Hepatocyte (in vitro differentiated cells): Measurements from ENCODE around the gene RTN4R. TPM values are rescaled to one million over a fixed set of nuclear protein-coding genes. Genes with fewer than 3 reads are reported as not detected.

Experiments used
- DNase-seq: peaks from one replicate; pipeline ENCODE4 v3.0.0-alpha.2; 2016; ENCODE audit warnings: low spot score
- H2AFZ ChIP-seq: fragments of 200-600 bp; sonication (generic); 2 replicates; pipeline ENCODE4 v1.6.0; 2016; ENCODE audit warnings: antibody characterized with exemption, mild to moderate bottlenecking
- H3K27ac ChIP-seq: fragments of 200-600 bp; sonication (generic); 2 replicates; pipeline ENCODE4 v1.5.1; 2016; ENCODE audit warnings: mild to moderate bottlenecking
- H3K27me3 ChIP-seq: fragments of 200-600 bp; sonication (generic); 2 replicates; pipeline ENCODE4 v1.6.1; 2016
- H3K36me3 ChIP-seq: fragments of 200-600 bp; sonication (generic); replicated peaks from 2 replicates; pipeline ENCODE4 v1.5.1; 2016; ENCODE audit warnings: low read depth; ENCODE audit not compliant: insufficient read depth
- H3K4me1 ChIP-seq: fragments of 200-600 bp; sonication (generic); 2 replicates; pipeline ENCODE4 v1.5.1; 2016; ENCODE audit warnings: mild to moderate bottlenecking, moderate library complexity; ENCODE audit not compliant: insufficient read depth
- H3K4me2 ChIP-seq: fragments of 200-600 bp; sonication (generic); 2 replicates; pipeline ENCODE4 v1.6.0; 2016
- H3K4me3 ChIP-seq: fragments of 200-600 bp; sonication (generic); 2 replicates; pipeline ENCODE4 v1.5.1; 2016; ENCODE audit warnings: mild to moderate bottlenecking
- H3K79me2 ChIP-seq: fragments of 200-600 bp; sonication (generic); 2 replicates; pipeline ENCODE4 v1.6.0; 2017; ENCODE audit warnings: mild to moderate bottlenecking
- H3K9me2 ChIP-seq: fragments of 200-600 bp; sonication (generic); replicated peaks from 2 replicates; pipeline ENCODE4 v1.6.0; 2017; ENCODE audit warnings: mild to moderate bottlenecking; ENCODE audit not compliant: insufficient read depth
- H3K9me3 ChIP-seq: fragments of 200-600 bp; sonication (generic); 2 replicates; pipeline ENCODE4 v1.5.1; 2016; ENCODE audit warnings: low read depth, mild to moderate bottlenecking
- H4K20me1 ChIP-seq: fragments of 200-600 bp; sonication (generic); 2 replicates; pipeline ENCODE4 v1.6.0; 2016; ENCODE audit warnings: mild to moderate bottlenecking; ENCODE audit not compliant: insufficient read depth, poor library complexity, severe bottlenecking
- EZH2 ChIP-seq: fragments of 200-600 bp; sonication (generic); IDR thresholded peaks from 2 replicates; pipeline ENCODE4 v1.6.1; 2016; ENCODE audit warnings: antibody characterized with exemption, mild to moderate bottlenecking, borderline replicate concordance
- EZH2phosphoT487 ChIP-seq: fragments of 200-600 bp; sonication (generic); IDR thresholded peaks from one replicate; pipeline ENCODE4 v1.6.1; 2018; ENCODE audit warnings: antibody characterized with exemption, mild to moderate bottlenecking, low read depth, moderate library complexity; ENCODE audit not compliant: unreplicated experiment, severe bottlenecking
- WGBS: methylation state at CpG from one replicate; pipeline ENCODE4 v1.1.6; 2016; ENCODE audit warnings: low lambda C conversion rate; ENCODE audit errors: missing lambda C conversion rate; 5-methylcytosine and 5-hydroxymethylcytosine counted together
- polyA plus RNA-seq: library from polyadenylated mRNA; unstranded; fragments of >200 nt; fragmentation: Nextera tagmentation; extraction: Ambion mirVana; gene quantifications from 2 replicates; pipeline ENCODE4 v1.2.1, GENCODE V29; 2016
- total RNA-seq: library from RNA; depleted of rRNA; stranded (reverse); fragments of >200 nt; gene quantifications from 2 replicates; pipeline ENCODE4 v1.2.3, GENCODE V29; 2014
- TF ChIP-seq, protein P1 (sequence below): fragments of 200-600 bp; sonication (generic); IDR thresholded peaks from 2 replicates; pipeline ENCODE4 v1.5.1; 2016; ENCODE audit warnings: antibody characterized with exemption, mild to moderate bottlenecking; ENCODE audit not compliant: poor library complexity

RTN4R gene
- total and polyA plus RNA-seq, 2 experiments from 2014 or later: 7.9 to 16.9 TPM

GRCh38 chr22:20220629-20221026 is 47.5 kb downstream of the RTN4R start:
- Histone ChIP-seq H3K9me2 (no peaks in the 10 kb centered on the region), H3K4me3 (no peak overlapping the region), H3K9me3 (no peaks in the 10 kb centered on the region), H3K79me2 (no peaks in the 10 kb centered on the region), H3K36me3 (no peaks in the 10 kb centered on the region), H3K4me2 (no peak overlapping the region), H3K27me3 (no peaks in the 10 kb centered on the region), H3K4me1 (no peaks in the 10 kb centered on the region), H2AFZ (no peak overlapping the region), H4K20me1 (no peaks in the 10 kb centered on the region), H3K27ac (no peak overlapping the region)
- no peak for DNase-seq
- TF ChIP-seq EZH2phosphoT487: no peak
- TF ChIP-seq, protein P1, sequence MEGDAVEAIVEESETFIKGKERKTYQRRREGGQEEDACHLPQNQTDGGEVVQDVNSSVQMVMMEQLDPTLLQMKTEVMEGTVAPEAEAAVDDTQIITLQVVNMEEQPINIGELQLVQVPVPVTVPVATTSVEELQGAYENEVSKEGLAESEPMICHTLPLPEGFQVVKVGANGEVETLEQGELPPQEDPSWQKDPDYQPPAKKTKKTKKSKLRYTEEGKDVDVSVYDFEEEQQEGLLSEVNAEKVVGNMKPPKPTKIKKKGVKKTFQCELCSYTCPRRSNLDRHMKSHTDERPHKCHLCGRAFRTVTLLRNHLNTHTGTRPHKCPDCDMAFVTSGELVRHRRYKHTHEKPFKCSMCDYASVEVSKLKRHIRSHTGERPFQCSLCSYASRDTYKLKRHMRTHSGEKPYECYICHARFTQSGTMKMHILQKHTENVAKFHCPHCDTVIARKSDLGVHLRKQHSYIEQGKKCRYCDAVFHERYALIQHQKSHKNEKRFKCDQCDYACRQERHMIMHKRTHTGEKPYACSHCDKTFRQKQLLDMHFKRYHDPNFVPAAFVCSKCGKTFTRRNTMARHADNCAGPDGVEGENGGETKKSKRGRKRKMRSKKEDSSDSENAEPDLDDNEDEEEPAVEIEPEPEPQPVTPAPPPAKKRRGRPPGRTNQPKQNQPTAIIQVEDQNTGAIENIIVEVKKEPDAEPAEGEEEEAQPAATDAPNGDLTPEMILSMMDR: no peak
- TF ChIP-seq EZH2: no peak
- WGBS: 91% methylated on average over 13 of the region's 13 CpGs

- H3K36me3 ChIP-seq: no peaks in the 10 kb centered on the region
- H3K79me2 ChIP-seq: no peaks in the 10 kb centered on the region
- TF ChIP-seq, protein P1: no peak
- TF ChIP-seq EZH2 (no peak), EZH2phosphoT487 (no peak)
- H3K4me3 ChIP-seq: no peak overlapping the region
- WGBS: 95% methylated on average over 9 of the region's 10 CpGs
- no peak for DNase-seq
- no peaks in the 10 kb centered on the region for H3K9me3 ChIP-seq
- no peaks in the 10 kb centered on the region for H3K9me2 ChIP-seq
- no peaks in the 10 kb centered on the region for H3K27me3 ChIP-seq
- H4K20me1 ChIP-seq: no peaks in the 10 kb centered on the region
- no peak overlapping the region for H3K27ac ChIP-seq
- no peak overlapping the region for H2AFZ ChIP-seq
- no peak overlapping the region for H3K4me2 ChIP-seq
- no peaks in the 10 kb centered on the region for H3K4me1 ChIP-seq
Observed at GRCh38 chr22:20219667-20220628, 48.2 kb downstream of the RTN4R start.

DNA sequence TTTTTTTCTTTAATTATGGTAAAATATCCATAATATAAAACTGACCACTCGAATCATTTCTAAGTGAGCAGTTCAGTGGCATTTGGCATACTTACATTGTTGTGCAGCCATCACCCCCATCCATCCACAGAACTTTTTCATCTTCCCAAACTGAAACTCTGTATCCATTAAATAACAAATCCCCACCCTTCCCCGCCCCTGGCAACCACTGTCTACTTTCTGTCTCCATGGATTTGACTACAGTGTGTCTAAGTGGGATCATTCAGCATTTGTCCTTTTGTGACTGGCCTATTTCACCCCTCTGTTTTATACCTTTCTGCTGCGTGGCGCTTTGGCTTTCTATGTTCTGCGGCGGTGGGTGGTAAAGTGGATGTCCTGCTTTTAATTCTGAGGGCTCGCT is 49.1 kb downstream of the RTN4R start:
- Histone ChIP-seq H3K4me1 (no peaks in the 10 kb centered on the region), H4K20me1 (no peaks in the 10 kb centered on the region), H3K36me3 (no peaks in the 10 kb centered on the region), H3K27me3 (no peaks in the 10 kb centered on the region), H3K79me2 (no peaks in the 10 kb centered on the region), H3K9me2 (no peaks in the 10 kb centered on the region), H3K27ac (no peak overlapping the region), H3K4me3 (no peak overlapping the region), H3K9me3 (no peaks in the 10 kb centered on the region), H3K4me2 (no peak overlapping the region), H2AFZ (no peak overlapping the region)
- no peak for TF ChIP-seq EZH2
- TF ChIP-seq, protein P1: no peak
- no peak for TF ChIP-seq EZH2phosphoT487
- DNase-seq: no peak
- 82% methylated on average over 7 of the region's 7 CpGs for WGBS
